H1 (cell line): Measurements from ENCODE around the gene BTF3L4. TPM values are rescaled to one million over a fixed set of nuclear protein-coding genes. Genes with fewer than 3 reads are reported as not detected.

ENCODE experiments used
- CTCF ChIA-PET: fragments of 300-600 bp; sonication (Branson Sonifier 250); formaldehyde crosslinking; loops from one replicate; lab custom pipeline; 2021; ENCODE audit not compliant: partially characterized antibody; lab: Charles Lee
- POLR2A ChIA-PET: fragments of 300-600 bp; sonication (Branson Sonifier 250); formaldehyde crosslinking; loops from one replicate; lab custom pipeline; 2021; ENCODE audit warnings: inconsistent platforms; ENCODE audit not compliant: partially characterized antibody; lab: Charles Lee
- DNase-seq, 2 experiments: peaks; one replicate each; pipeline versions ENCODE4 v3.0.0 to v3.0.0-alpha.2; 2010 to 2022; ENCODE audit warnings: low spot score in 2 of 2, low read depth in 1 of 2, mixed read lengths in 1 of 2
- FAIRE-seq: peaks from 2 replicates; lab custom pipeline; 2011; peaks lifted over from hg19 to GRCh38; lab: Jason Lieb, UNC
- H2AFZ ChIP-seq: 2 replicates; pipeline ENCODE4 v1.8.1; 2012; ENCODE audit warnings: low read length, inconsistent platforms
- H2AK5ac ChIP-seq: 2 replicates; pipeline ENCODE4 v1.6.1; 2013; ENCODE audit warnings: low read depth, low read length
- H2BK120ac ChIP-seq: replicated peaks from 2 replicates; pipeline ENCODE3; 2013; ENCODE audit warnings: low read depth, low read length, inconsistent platforms
- H2BK12ac ChIP-seq: 2 replicates; pipeline ENCODE4 v1.6.1; 2013; ENCODE audit warnings: low read depth, low read length
- H2BK15ac ChIP-seq: 2 replicates; pipeline ENCODE4 v1.6.1; 2013; ENCODE audit warnings: low read length
- H2BK20ac ChIP-seq: 2 replicates; pipeline ENCODE4 v1.6.1; 2013; ENCODE audit warnings: low read length
- H2BK5ac ChIP-seq: 2 replicates; pipeline ENCODE4 v1.6.1; 2013; ENCODE audit warnings: low read depth, low read length
- H3K14ac ChIP-seq: 2 replicates; pipeline ENCODE4 v1.6.1; 2013; ENCODE audit warnings: inconsistent platforms; ENCODE audit not compliant: insufficient read length
- H3K18ac ChIP-seq: 2 replicates; pipeline ENCODE4 v1.6.1; 2013; ENCODE audit warnings: low read length; ENCODE audit errors: extremely low read depth
- H3K23ac ChIP-seq: 2 replicates; pipeline ENCODE4 v1.6.1; 2013; ENCODE audit warnings: inconsistent platforms; ENCODE audit not compliant: insufficient read length
- H3K23me2 ChIP-seq: 2 replicates; pipeline ENCODE4 v1.6.1; 2013; ENCODE audit warnings: low read depth, low read length
- H3K27ac ChIP-seq: 2 replicates; pipeline ENCODE4 v1.6.1; 2011; ENCODE audit warnings: low read depth, low read length, inconsistent platforms
- H3K27me3 ChIP-seq, 4 experiments: replicated peaks in 1 of 4; 1 replicate in 1 of 4; 2 replicates in 3 of 4; pipeline versions ENCODE4 v1.6.1 to v1.8.1; 2011 to 2013; ENCODE audit warnings: low read length in 3 of 4, mild to moderate bottlenecking in 3 of 4, inconsistent platforms in 2 of 4, mixed read lengths in 2 of 4, moderate library complexity in 1 of 4; ENCODE audit not compliant: control insufficient read depth in 3 of 4, insufficient read depth in 3 of 4; ENCODE audit errors: extremely low read depth in 1 of 4
- H3K36me3 ChIP-seq, 4 experiments: 2 replicates each; pipeline versions ENCODE4 v1.6.1 to v1.8.1; 2011 to 2013; ENCODE audit warnings: mild to moderate bottlenecking in 4 of 4, low read length in 3 of 4, moderate library complexity in 2 of 4, control low read depth in 1 of 4, inconsistent platforms in 1 of 4; ENCODE audit not compliant: insufficient read depth in 4 of 4, control insufficient read depth in 2 of 4
- H3K4ac ChIP-seq: replicated peaks from 2 replicates; pipeline ENCODE3; 2013; ENCODE audit warnings: low read length, low read depth, mixed read lengths, inconsistent platforms; ENCODE audit not compliant: insufficient read length
- H3K4me1 ChIP-seq, 4 experiments: replicated peaks in 1 of 4; 1 replicate in 1 of 4; 2 replicates in 3 of 4; pipeline versions ENCODE4 v1.6.1 to v1.8.1; 2011 to 2013; ENCODE audit warnings: low read length in 3 of 4, inconsistent platforms in 2 of 4, mixed read lengths in 1 of 4; ENCODE audit not compliant: insufficient read depth in 4 of 4, control insufficient read depth in 3 of 4
- H3K4me2 ChIP-seq, 2 experiments: 2 replicates each; pipeline versions ENCODE4 v1.6.1 to v1.8.1; 2011 to 2013; ENCODE audit warnings: low read depth in 2 of 2, low read length in 2 of 2, control low read depth in 1 of 2, inconsistent platforms in 1 of 2, mild to moderate bottlenecking in 1 of 2; ENCODE audit not compliant: insufficient read depth in 1 of 2
- H3K4me3 ChIP-seq, 4 experiments: fragments of 200-600, 300-600 bp in 1 of 4; sonication (generic), shearing (Covaris generic), sonication (Bioruptor Twin) in 1 of 4; 2 replicates each; pipeline versions ENCODE4 v1.5.1 to v1.8.1; 2011 to 2016; ENCODE audit warnings: low read length in 4 of 4, low read depth in 3 of 4, control low read depth in 2 of 4, inconsistent platforms in 2 of 4, mild to moderate bottlenecking in 2 of 4, mixed read lengths in 1 of 4, moderate library complexity in 1 of 4; ENCODE audit not compliant: insufficient read depth in 2 of 4; ENCODE audit errors: extremely low read depth in 1 of 4
- H3K56ac ChIP-seq: replicated peaks from 2 replicates; pipeline ENCODE3; 2013; ENCODE audit warnings: low read depth, mild to moderate bottlenecking, mixed read lengths, low read length, inconsistent platforms; ENCODE audit not compliant: insufficient read length
- H3K79me1 ChIP-seq: 2 replicates; pipeline ENCODE4 v1.6.1; 2013; ENCODE audit warnings: low read depth, low read length, control low read depth
- H3K79me2 ChIP-seq, 2 experiments: 2 replicates each; pipeline versions ENCODE4 v1.6.1 to v1.8.1; 2012 to 2013; ENCODE audit warnings: low read length in 2 of 2, mild to moderate bottlenecking in 2 of 2, inconsistent platforms in 1 of 2; ENCODE audit not compliant: insufficient read depth in 2 of 2, control insufficient read depth in 1 of 2
- H3K9ac ChIP-seq, 4 experiments: replicated peaks in 1 of 4; 1 replicate in 1 of 4; 2 replicates in 3 of 4; pipeline versions ENCODE4 v1.6.1 to v1.8.1; 2011 to 2013; ENCODE audit warnings: low read depth in 3 of 4, low read length in 3 of 4, control low read depth in 2 of 4, mild to moderate bottlenecking in 2 of 4, moderate library complexity in 2 of 4, inconsistent platforms in 1 of 4; ENCODE audit errors: extremely low read depth in 1 of 4
- H3K9me3 ChIP-seq, 2 experiments: 2 replicates each; pipeline versions ENCODE4 v1.6.1 to v1.8.1; 2012 to 2013; ENCODE audit warnings: mild to moderate bottlenecking in 2 of 2, moderate library complexity in 2 of 2, control low read depth in 1 of 2, inconsistent platforms in 1 of 2, low read depth in 1 of 2, low read length in 1 of 2, mixed read lengths in 1 of 2; ENCODE audit not compliant: insufficient read depth in 2 of 2
- H4K20me1 ChIP-seq, 2 experiments: replicated peaks in 1 of 2; 2 replicates each; pipeline versions ENCODE3 to v1.8.1; 2011 to 2013; ENCODE audit warnings: inconsistent platforms in 2 of 2, low read length in 2 of 2, mild to moderate bottlenecking in 1 of 2; ENCODE audit not compliant: insufficient read depth in 2 of 2, control insufficient read depth in 1 of 2
- H4K5ac ChIP-seq: 2 replicates; pipeline ENCODE4 v1.6.1; 2013; ENCODE audit warnings: low read length, low read depth, mixed read lengths, inconsistent platforms; ENCODE audit not compliant: insufficient read length
- H4K8ac ChIP-seq: 2 replicates; pipeline ENCODE4 v1.8.0; 2013; ENCODE audit warnings: mild to moderate bottlenecking, moderate library complexity, low read length, inconsistent platforms; ENCODE audit not compliant: insufficient read depth; ENCODE audit errors: extremely low read depth
- H4K91ac ChIP-seq: replicated peaks from 2 replicates; pipeline ENCODE3; 2013; ENCODE audit warnings: low read length, mixed read lengths, inconsistent platforms; ENCODE audit not compliant: insufficient read length
- BRCA1 ChIP-seq: IDR thresholded peaks from 2 replicates; pipeline ENCODE4 v1.6.1; 2012; ENCODE audit warnings: low read depth, low read length, improper control_type of control experiment
- EP300 ChIP-seq, 2 experiments: IDR thresholded peaks; 1 replicate in 1 of 2; 2 replicates in 1 of 2; pipeline ENCODE4 v1.6.1; 2011 to 2012; ENCODE audit warnings: low read depth in 2 of 2, low read length in 2 of 2, mild to moderate bottlenecking in 2 of 2, borderline replicate concordance in 1 of 2, inconsistent platforms in 1 of 2, moderate library complexity in 1 of 2
- POLR2AphosphoS5 ChIP-seq: IDR thresholded peaks from 2 replicates; pipeline ENCODE4 v1.6.1; 2011; ENCODE audit warnings: low read depth, low read length
- RFX5 ChIP-seq: IDR thresholded peaks from 2 replicates; pipeline ENCODE4 v1.6.1; 2011; ENCODE audit warnings: low read depth, low read length, improper control_type of control experiment, borderline replicate concordance
- RNF2 ChIP-seq: fragments of 200-900, 300-1000 bp; sonication (generic); IDR thresholded peaks from 2 replicates; pipeline ENCODE4 v1.7.1; 2016; ENCODE audit warnings: borderline replicate concordance, low read depth, mild to moderate bottlenecking, antibody characterized with exemption, low read length; ENCODE audit not compliant: poor library complexity, severe bottlenecking; ENCODE audit errors: missing control alignments
- WGBS, 2 experiments: shearing (Covaris generic) in 1 of 2; methylation state at CpG; one replicate each; pipeline versions ENCODE4 v1.1.6 to v1.1.7; 2013 to 2015; ENCODE audit warnings: low lambda C conversion rate in 2 of 2, mixed read lengths in 2 of 2, inconsistent platforms in 1 of 2, low coverage in 1 of 2, missing lambda C conversion rate in 1 of 2; ENCODE audit not compliant: insufficient replicate concordance in 2 of 2, insufficient coverage in 1 of 2, insufficient read length in 1 of 2; ENCODE audit errors: extremely low coverage in 1 of 2, missing lambda C conversion rate in 1 of 2; 5-methylcytosine and 5-hydroxymethylcytosine counted together
- polyA plus RNA-seq, 7 experiments: library from polyadenylated mRNA; depleted of rRNA in 3 of 7; stranded (reverse) in 5 of 7; unstranded in 2 of 7; fragments of >200 nt in 5 of 7; fragments of 200-250 nt in 2 of 7; gene quantifications; 1 replicate in 5 of 7; 2 replicates in 1 of 7; 4 replicates in 1 of 7; pipeline versions ENCODE4 v1.2.1 to v1.2.3, GENCODE V29; 2011 to 2013; ENCODE audit warnings: missing spikeins in 2 of 7, mixed read lengths in 2 of 7
- total RNA-seq: library from RNA; stranded (reverse); fragmentation: NEBNext Ultra II Directional; extraction: Animal tissue kit (Norgen Biotek cat#: 25700); gene quantifications from 2 replicates; pipeline ENCODE4 v1.2.1, GENCODE V29; 2021

Gene BTF3L4
- total and polyA plus RNA-seq, 2 of the 8 experiments (the other 6 are each of a cell fraction or from before 2014, with no cell fraction given): 76.1 to 98.3 TPM

DNA sequence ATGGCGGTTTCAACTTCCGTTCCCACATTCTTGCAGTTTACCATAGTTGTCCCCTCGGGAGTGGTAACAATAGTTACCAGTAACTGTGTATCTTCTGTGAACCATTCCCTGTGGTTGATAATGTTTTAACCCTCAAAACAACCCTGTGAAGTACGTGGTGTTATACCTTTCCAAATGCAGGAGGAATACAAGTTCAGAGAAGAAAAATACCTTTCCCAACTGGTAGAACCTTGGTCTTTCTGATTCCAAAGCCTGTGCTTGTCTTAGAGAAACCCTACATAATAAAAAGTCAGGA, 789 bp downstream of the BTF3L4 start:
- DNase-seq: no peak
- Histone ChIP-seq H3K23me2 (peaks cover 11% of the 10 kb centered on the region; the same call in 1 of the 2 replicates), H3K23ac (no peak overlapping the region), H3K36me3 (peaks cover 8 to 34% (median 22%) of the 10 kb centered on the region in 4 experiments), H3K27ac (peak overlapping the region; percentile 93), H4K5ac (peak overlapping the region; percentile 92), H3K4me3 (peak overlapping the region; percentile 87 to 98 (median 92)), H4K8ac (no peak overlapping the region), H2BK15ac (0 out of 2 replicates have a peak overlapping the region, but pooled peaks have one; percentile 74), H4K91ac (peak overlapping the region; percentile 90), H3K79me1 (peaks cover 6% of the 10 kb centered on the region), H4K20me1 (peaks cover 0 to 6% of the 10 kb centered on the region in 2 experiments), H3K18ac (peak overlapping the region; percentile 66), H2AK5ac (no peak overlapping the region), H3K4ac (peak overlapping the region; percentile 89), H3K79me2 (peaks cover 17 to 76% of the 10 kb centered on the region in 2 experiments), H3K4me1 (peaks cover 0 to 7% (median 2%) of the 10 kb centered on the region in 4 experiments; a peak in 3 of 7 replicates), H3K27me3 (no peaks in the 10 kb centered on the region), H2BK20ac (no peak overlapping the region), H3K14ac (no peak overlapping the region), H2BK12ac (0 out of 2 replicates have a peak overlapping the region, but pooled peaks have one; percentile 56), H2BK5ac (peak overlapping the region; percentile 93), H2BK120ac (no peak overlapping the region), H3K9ac (peak overlapping the region; percentile 83 to 97 (median 90))
- CTCF ChIA-PET: no interaction called here
- 2% methylated on average over 4 of the region's 4 CpGs; no CpG with 5 or more reads in 1 of the 2 experiments for WGBS, 2 experiments
- no peak for FAIRE-seq
- POLR2A ChIA-PET: interaction anchor here (0.6 to 5.4 kb wide), 16 partner anchors 7 to 347 kb away, joined by 3 to 61 read pairs (median 4); partner anchors contain the start of genes CC2D1B, KTI12, ORC1 and PRPF38A
- TF ChIP-seq BRCA1: no peak
- no peak for TF ChIP-seq EP300 (IDR thresholded peaks at IDR 0.05; ENCODE audit: borderline replicate concordance in 1 of 2, low read depth in 2 of 2, low read length in 2 of 2)
- no peak for TF ChIP-seq RNF2
- no peak for TF ChIP-seq POLR2AphosphoS5
- no peak for TF ChIP-seq RFX5
- TF ChIP-seq, all 59 proteins: peak for 0
- Histone ChIP-seq H3K56ac (peak overlapping the region; percentile 82), H3K4me2 (peak overlapping the region; percentile 79 to 96), H2AFZ (no peak overlapping the region), H3K9me3 (no peaks in the 10 kb centered on the region)
